ACC112 (cell line): Measurements from ENCODE around the gene CR1L.
"Not testable (repeated sequence)": the region's sequence is repeated elsewhere in the genome, so short reads cannot be mapped to it uniquely, and the experiment has no call there.

Experiments
- H2AFZ ChIP-seq: fragments of 200-600 bp; sonication (generic); one replicate; pipeline ENCODE4 v1.6.0; 2017; ENCODE audit warnings: antibody characterized with exemption, low read length; ENCODE audit not compliant: unreplicated experiment
- H3K27ac ChIP-seq: fragments of 200-600 bp; sonication (generic); 2 replicates; pipeline ENCODE4 v1.5.1; 2014; ENCODE audit warnings: low read depth, mild to moderate bottlenecking, antibody characterized with exemption, low read length, moderate library complexity
- H3K27me3 ChIP-seq: fragments of 200-600 bp; sonication (generic); 2 replicates; pipeline ENCODE4 v1.6.1; 2014; ENCODE audit warnings: mild to moderate bottlenecking, antibody characterized with exemption, low read length, moderate library complexity, mixed read lengths; ENCODE audit not compliant: insufficient read depth
- H3K36me3 ChIP-seq: fragments of 200-600 bp; sonication (generic); 2 replicates; pipeline ENCODE4 v1.6.1; 2016; ENCODE audit warnings: mild to moderate bottlenecking, antibody characterized with exemption, low read length, moderate library complexity, mixed read lengths; ENCODE audit not compliant: insufficient read depth
- H3K4me1 ChIP-seq: fragments of 200-600 bp; sonication (generic); one replicate; pipeline ENCODE4 v1.6.1; 2016; ENCODE audit warnings: low read length, mixed read lengths; ENCODE audit not compliant: insufficient read depth, unreplicated experiment, control insufficient read depth
- H3K4me3 ChIP-seq: fragments of 200-600 bp; sonication (generic); 2 replicates; pipeline ENCODE4 v1.5.1; 2014; ENCODE audit warnings: mild to moderate bottlenecking, low read depth, low read length
- H3K79me2 ChIP-seq: fragments of 200-600 bp; sonication (generic); one replicate; pipeline ENCODE4 v1.6.0; 2016; ENCODE audit warnings: low read length; ENCODE audit not compliant: control insufficient read depth, unreplicated experiment, insufficient read depth

CR1L gene

GRCh38 chr1:207682872-207683434 is 38.0 kb downstream of the CR1L start:
- H3K36me3 ChIP-seq, H3K27ac ChIP-seq, H3K27me3 ChIP-seq, H3K4me3 ChIP-seq, H3K4me1 ChIP-seq, H3K79me2 ChIP-seq, H2AFZ ChIP-seq: not testable (repeated sequence)

DNA sequence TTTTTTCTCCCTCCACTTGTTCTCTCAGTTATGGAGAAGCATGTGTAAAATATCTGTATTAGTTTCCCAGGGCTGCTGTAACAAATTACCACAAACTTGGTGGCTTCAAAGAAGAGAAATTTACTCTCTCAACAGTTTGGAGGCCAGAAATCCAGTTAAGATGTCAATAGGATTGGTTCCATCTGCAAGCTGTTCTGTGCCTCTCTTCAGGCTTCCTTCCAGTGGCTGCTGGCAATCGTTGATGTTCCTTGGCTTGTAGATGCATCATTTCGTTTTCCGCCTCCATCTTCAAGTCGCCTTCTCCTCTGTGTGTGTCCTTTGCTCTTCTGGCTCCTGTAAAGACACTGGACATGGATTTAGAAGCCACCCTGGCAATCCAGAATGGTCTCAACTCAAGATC is 45.6 kb downstream of the CR1L start:
- H3K27ac ChIP-seq, H3K4me3 ChIP-seq, H3K4me1 ChIP-seq, H2AFZ ChIP-seq, H3K79me2 ChIP-seq, H3K36me3 ChIP-seq: not testable (repeated sequence)
- peaks cover 11% of the 10 kb centered on the region; the same call in 1 of the 2 replicates for H3K27me3 ChIP-seq

GRCh38 chr1:207691010-207691409 is 46.1 kb downstream of the CR1L start:
- no peak overlapping the region for H3K4me3 ChIP-seq
- no peaks in the 10 kb centered on the region for H3K4me1 ChIP-seq
- H2AFZ ChIP-seq = no peak overlapping the region
- H3K79me2 ChIP-seq = no peaks in the 10 kb centered on the region
- H3K27ac ChIP-seq = no peak overlapping the region
- peaks cover 11% of the 10 kb centered on the region; the same call in 1 of the 2 replicates for H3K27me3 ChIP-seq
- H3K36me3 ChIP-seq = no peaks in the 10 kb centered on the region

DNA sequence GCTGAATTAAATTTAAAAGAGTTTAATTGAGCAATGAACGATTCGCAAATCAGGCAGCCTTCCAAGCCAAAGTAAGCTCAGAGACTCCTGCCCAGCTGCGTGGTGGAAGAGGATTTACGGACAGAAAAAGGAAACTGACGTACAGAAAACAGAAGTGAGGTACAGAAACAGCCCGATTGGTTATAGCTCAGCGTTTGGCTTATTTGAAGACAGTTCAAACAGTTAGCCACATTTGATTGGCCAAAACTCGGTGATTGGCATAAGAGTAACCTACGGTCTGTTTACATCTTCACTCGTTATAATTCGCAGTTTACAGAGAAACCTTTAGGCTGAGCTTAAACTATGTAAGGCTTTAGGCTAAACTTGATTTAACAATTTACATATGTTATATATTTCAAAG is 46.9 kb downstream of the CR1L start:
- H3K27ac ChIP-seq = no peak overlapping the region
- no peak overlapping the region for H2AFZ ChIP-seq
- no peaks in the 10 kb centered on the region for H3K36me3 ChIP-seq
- H3K4me3 ChIP-seq = no peak overlapping the region
- no peaks in the 10 kb centered on the region for H3K4me1 ChIP-seq
- peaks cover 11% of the 10 kb centered on the region; the same call in 1 of the 2 replicates for H3K27me3 ChIP-seq
- H3K79me2 ChIP-seq = no peaks in the 10 kb centered on the region

DNA sequence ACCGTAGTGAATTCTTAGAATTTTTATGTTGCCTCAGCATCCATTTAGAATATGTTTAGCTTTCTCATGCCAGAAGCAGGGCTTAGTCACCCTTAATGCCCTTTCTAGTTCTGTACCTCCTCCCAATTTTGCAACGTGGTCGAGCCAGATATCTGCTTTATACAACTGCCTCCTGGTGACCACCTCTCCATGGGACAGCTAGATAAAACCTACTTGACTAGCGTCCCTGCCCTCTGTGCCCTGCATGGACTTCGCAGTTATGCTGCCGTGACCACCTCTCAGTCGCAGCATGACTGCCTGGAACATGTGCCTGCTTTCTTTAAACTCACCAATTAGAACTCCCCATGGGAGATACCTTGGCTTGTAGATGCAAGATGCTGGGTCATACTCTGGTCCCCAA is 47.4 kb downstream of the CR1L start:
- not testable (repeated sequence) for H3K27ac ChIP-seq, H3K4me3 ChIP-seq, H2AFZ ChIP-seq, H3K79me2 ChIP-seq, H3K36me3 ChIP-seq, H3K4me1 ChIP-seq
- H3K27me3 ChIP-seq = peaks cover 11% of the 10 kb centered on the region; the same call in 1 of the 2 replicates

DNA sequence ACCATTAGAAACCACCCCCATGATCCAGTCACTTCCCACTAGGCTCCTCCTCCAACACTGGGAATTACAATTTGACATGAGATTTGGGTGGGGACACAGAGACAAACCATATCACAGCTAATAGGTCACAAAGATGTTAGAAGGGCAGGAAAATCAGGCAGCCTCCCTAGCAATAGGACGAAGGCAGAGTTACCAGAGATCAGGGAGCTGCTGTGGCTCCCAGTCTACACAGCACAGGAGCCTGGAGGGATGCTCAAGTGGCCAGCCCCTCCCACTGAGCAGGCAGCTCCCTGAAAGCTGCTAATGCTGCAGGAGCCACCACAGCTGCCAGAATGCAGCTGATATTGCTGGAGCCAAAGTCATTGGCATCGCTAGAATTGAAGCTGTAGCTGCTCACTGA is 51.0 kb downstream of the CR1L start:
- H3K4me1 ChIP-seq = no peaks in the 10 kb centered on the region
- H3K36me3 ChIP-seq = no peaks in the 10 kb centered on the region
- H3K27me3 ChIP-seq = peaks cover 7% of the 10 kb centered on the region; the same call in 1 of the 2 replicates
- H3K79me2 ChIP-seq = no peaks in the 10 kb centered on the region
- H3K4me3 ChIP-seq = no peak overlapping the region
- no peak overlapping the region for H3K27ac ChIP-seq
- H2AFZ ChIP-seq = no peak overlapping the region

DNA sequence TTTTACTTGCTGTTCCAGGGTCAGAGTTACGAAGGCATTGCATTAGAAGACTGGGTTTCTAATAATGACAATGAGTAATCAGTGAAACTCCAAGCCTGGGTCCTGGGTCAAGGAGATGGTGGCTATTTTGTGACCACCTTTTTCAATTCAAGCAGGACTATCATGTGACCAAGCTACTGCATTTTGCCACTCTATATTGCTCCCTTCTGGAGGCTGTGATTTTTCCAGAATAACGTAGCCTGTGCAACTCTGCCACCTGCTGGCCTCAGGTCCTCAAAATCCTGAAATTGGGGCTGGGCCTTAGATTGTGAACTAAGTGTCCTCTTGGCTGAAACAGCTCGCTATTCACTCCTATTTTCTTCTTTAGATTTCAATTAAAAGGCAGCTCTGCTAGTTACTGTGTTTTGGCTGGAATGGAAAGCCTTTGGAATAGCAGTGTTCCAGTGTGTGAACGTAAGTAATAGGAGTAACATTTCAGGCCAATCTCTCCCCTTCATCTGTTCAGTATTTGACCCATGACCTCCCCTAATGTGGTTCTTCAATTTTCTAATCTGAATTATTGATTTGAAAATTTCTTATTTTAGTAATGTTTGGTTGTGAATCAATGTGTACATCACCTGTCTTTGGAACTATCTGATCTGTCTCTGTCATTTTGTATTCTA is 54.0 kb downstream of the CR1L start:
- no peaks in the 10 kb centered on the region for H3K79me2 ChIP-seq
- no peaks in the 10 kb centered on the region for H3K4me1 ChIP-seq
- peak overlapping the region; percentile 33 for H2AFZ ChIP-seq
- no peaks in the 10 kb centered on the region; the same call in 1 of the 2 replicates for H3K27me3 ChIP-seq
- H3K4me3 ChIP-seq = no peak overlapping the region
- no peaks in the 10 kb centered on the region for H3K36me3 ChIP-seq
- no peak overlapping the region for H3K27ac ChIP-seq

DNA sequence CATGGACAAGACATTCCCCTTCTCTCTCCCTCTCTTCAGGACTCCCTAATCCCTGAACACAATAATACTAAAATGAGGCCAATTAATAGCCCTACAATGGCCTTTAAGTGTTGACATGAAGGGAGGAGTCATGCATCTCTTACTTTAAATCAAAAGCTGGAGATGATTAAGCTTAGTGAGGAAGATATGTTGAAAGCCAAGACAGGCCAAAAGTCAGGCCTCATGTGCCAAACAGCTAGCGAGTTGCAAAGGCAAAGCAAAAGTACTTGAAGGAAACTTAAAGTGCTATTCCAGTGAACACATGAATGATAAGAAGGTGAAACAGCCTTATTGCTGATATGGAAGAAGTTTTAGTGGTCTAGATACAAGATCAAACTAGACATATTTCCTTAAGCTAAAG is 57.4 kb downstream of the CR1L start:
- H2AFZ ChIP-seq = no peak overlapping the region
- no peaks in the 10 kb centered on the region for H3K27me3 ChIP-seq
- H3K36me3 ChIP-seq = no peaks in the 10 kb centered on the region
- peaks cover 3% of the 10 kb centered on the region for H3K4me1 ChIP-seq
- H3K4me3 ChIP-seq = no peak overlapping the region
- no peaks in the 10 kb centered on the region for H3K79me2 ChIP-seq
- H3K27ac ChIP-seq = no peak overlapping the region

DNA sequence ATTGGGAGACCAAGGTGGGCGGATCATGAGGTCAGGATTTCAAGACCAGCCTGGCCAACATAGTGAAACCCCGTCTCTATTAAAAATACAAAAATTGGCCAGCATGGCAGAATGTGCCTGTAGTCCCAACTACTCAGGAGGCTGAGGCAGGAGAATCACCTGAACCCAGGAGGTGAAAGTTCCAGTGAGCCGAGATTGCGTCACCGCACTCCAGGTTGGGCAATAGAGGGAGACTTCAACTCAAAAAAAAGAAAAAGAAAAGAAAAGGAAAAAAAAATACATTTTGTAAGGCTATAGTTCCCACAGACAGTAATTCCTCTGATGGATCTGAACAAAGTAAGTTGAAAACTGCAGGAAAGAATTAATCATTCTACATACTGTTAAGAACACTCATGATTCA is 58.8 kb downstream of the CR1L start:
- Histone ChIP-seq H3K27ac (no peak overlapping the region), H2AFZ (no peak overlapping the region), H3K36me3 (no peaks in the 10 kb centered on the region), H3K4me1 (peaks cover 7% of the 10 kb centered on the region), H3K79me2 (no peaks in the 10 kb centered on the region), H3K4me3 (no peak overlapping the region), H3K27me3 (no peaks in the 10 kb centered on the region)

- H3K36me3 ChIP-seq, H2AFZ ChIP-seq, H3K27me3 ChIP-seq, H3K27ac ChIP-seq, H3K79me2 ChIP-seq, H3K4me1 ChIP-seq, H3K4me3 ChIP-seq: not testable (repeated sequence)
These were observed 63.1 kb downstream of the CR1L start for GRCh38 chr1:207708004-207708403.

DNA sequence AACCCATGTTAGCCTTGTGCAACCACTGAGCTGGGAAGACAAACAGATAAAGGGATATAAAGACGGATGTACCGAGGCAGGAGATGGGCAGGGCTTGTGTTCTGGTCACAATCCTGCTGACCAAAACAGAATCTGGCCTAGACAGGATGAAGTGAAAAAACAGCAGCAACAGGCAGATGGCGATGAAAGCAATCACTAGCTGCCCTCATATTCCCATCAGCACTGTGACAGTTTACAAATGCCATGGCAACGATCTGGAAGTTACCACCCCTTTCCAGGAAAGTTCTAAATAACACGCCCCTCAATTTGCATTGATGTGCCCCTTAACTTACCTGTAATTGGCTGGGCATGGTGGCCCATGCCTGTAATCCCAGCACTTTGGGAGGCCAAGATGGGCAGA is 66.4 kb downstream of the CR1L start:
- Histone ChIP-seq H3K79me2 (no peaks in the 10 kb centered on the region), H3K27me3 (peaks cover under 1% of the 10 kb centered on the region; the same call in 1 of the 2 replicates), H3K27ac (no peak overlapping the region), H3K36me3 (no peaks in the 10 kb centered on the region), H2AFZ (no peak overlapping the region), H3K4me1 (peaks cover 7% of the 10 kb centered on the region), H3K4me3 (no peak overlapping the region)
